CD14-positive monocyte (primary cell): ENCODE results near the gene TOP3A. TPM values are rescaled to one million over a fixed set of nuclear protein-coding genes. Genes with fewer than 3 reads are reported as not detected.
A peak's percentile ranks its signal among the peaks of the same experiment; 100 is the strongest.

ENCODE experiments used
- DNase-seq, 3 donors: peaks; one replicate each; pipeline ENCODE4 v3.0.0-alpha.2; 2011 to 2022
- H2AFZ ChIP-seq: 2 replicates; pipeline ENCODE4 v1.6.0; 2012; ENCODE audit warnings: mild to moderate bottlenecking, low read depth, low read length, inconsistent platforms; ENCODE audit not compliant: insufficient read depth, poor library complexity, severe bottlenecking
- H3K27ac ChIP-seq, 2 donors: 1 replicate in 1 of 2; 2 replicates in 1 of 2; pipeline ENCODE4 v1.5.1; 2012 to 2013; ENCODE audit warnings: low read length in 2 of 2, control low read depth in 1 of 2, inconsistent platforms in 1 of 2, low read depth in 1 of 2, mild to moderate bottlenecking in 1 of 2
- H3K27me3 ChIP-seq, 2 donors: one replicate each; pipeline versions ENCODE4 v1.6.0 to v1.6.1; 2011 to 2013; ENCODE audit warnings: low read length in 2 of 2; ENCODE audit not compliant: control insufficient read depth in 2 of 2, insufficient read depth in 2 of 2
- H3K36me3 ChIP-seq, 2 donors: replicated peaks in 1 of 2; 1 replicate in 1 of 2; 2 replicates in 1 of 2; pipeline versions ENCODE4 v1.5.1 to v1.6.1; 2012 to 2013; ENCODE audit warnings: low read length in 2 of 2, control low read depth in 1 of 2, inconsistent platforms in 1 of 2, mild to moderate bottlenecking in 1 of 2; ENCODE audit not compliant: insufficient read depth in 2 of 2, control insufficient read depth in 1 of 2
- H3K4me1 ChIP-seq, 2 donors: 1 replicate in 1 of 2; 2 replicates in 1 of 2; pipeline versions ENCODE4 v1.5.1 to v1.6.1; 2012 to 2013; ENCODE audit warnings: low read length in 2 of 2, control low read depth in 1 of 2, inconsistent platforms in 1 of 2, mild to moderate bottlenecking in 1 of 2, moderate library complexity in 1 of 2; ENCODE audit not compliant: insufficient read depth in 2 of 2, control insufficient read depth in 1 of 2
- H3K4me2 ChIP-seq: replicated peaks from 2 replicates; pipeline ENCODE3; 2012; ENCODE audit warnings: low read length, moderate library complexity, mild to moderate bottlenecking; ENCODE audit not compliant: poor library complexity, severe bottlenecking; ENCODE audit errors: extremely low read depth
- H3K4me3 ChIP-seq, 3 experiments: fragments of 200-600 bp in 1 of 3; sonication (generic) in 1 of 3; replicated peaks in 1 of 3; 1 replicate in 2 of 3; 2 replicates in 1 of 3; pipeline ENCODE4 v1.5.1; 2011 to 2013; ENCODE audit warnings: low read length in 3 of 3, mild to moderate bottlenecking in 3 of 3, control low read depth in 2 of 3, low read depth in 2 of 3, inconsistent platforms in 1 of 3, moderate library complexity in 1 of 3
- H3K79me2 ChIP-seq: 2 replicates; pipeline ENCODE4 v1.6.0; 2012; ENCODE audit warnings: mild to moderate bottlenecking, control low read depth, inconsistent platforms, low read length, moderate library complexity; ENCODE audit not compliant: insufficient read depth
- H3K9ac ChIP-seq: 2 replicates; pipeline ENCODE4 v1.6.0; 2017; ENCODE audit warnings: low read length, mild to moderate bottlenecking; ENCODE audit not compliant: insufficient read depth, poor library complexity, severe bottlenecking
- H3K9me3 ChIP-seq, 2 donors: replicated peaks in 1 of 2; 1 replicate in 1 of 2; 2 replicates in 1 of 2; pipeline versions ENCODE4 v1.5.1 to v1.6.1; 2012 to 2013; ENCODE audit warnings: low read length in 2 of 2, control low read depth in 1 of 2; ENCODE audit not compliant: control insufficient read depth in 1 of 2, insufficient read depth in 1 of 2
- H4K20me1 ChIP-seq: 2 replicates; pipeline ENCODE4 v1.6.0; 2012; ENCODE audit warnings: mild to moderate bottlenecking, low read length, control low read depth, moderate library complexity; ENCODE audit not compliant: insufficient read depth
- H3K27ac Mint-ChIP-seq, 7 donors: one replicate each; pipeline ENCODE4 v1.8.0; 2020; ENCODE audit warnings: mild to moderate bottlenecking in 7 of 7, mixed read lengths in 7 of 7, moderate library complexity in 6 of 7, inconsistent platforms in 2 of 7
- H3K27me3 Mint-ChIP-seq, 3 donors: one replicate each; pipeline ENCODE4 v1.8.0; 2021 to 2022; ENCODE audit warnings: low read depth in 3 of 3, mild to moderate bottlenecking in 3 of 3, mixed read lengths in 3 of 3, moderate library complexity in 3 of 3, inconsistent platforms in 1 of 3
- H3K36me3 Mint-ChIP-seq, 2 donors: one replicate each; pipeline ENCODE4 v1.8.0; 2020; ENCODE audit warnings: mixed read lengths in 2 of 2, inconsistent platforms in 1 of 2, mild to moderate bottlenecking in 1 of 2
- H3K4me1 Mint-ChIP-seq: one replicate; pipeline ENCODE4 v1.8.0; 2020; ENCODE audit warnings: mild to moderate bottlenecking, mixed read lengths
- H3K4me3 Mint-ChIP-seq, 2 donors: one replicate each; pipeline ENCODE4 v1.8.0; 2020; ENCODE audit warnings: mild to moderate bottlenecking in 2 of 2, mixed read lengths in 2 of 2, moderate library complexity in 1 of 2
- H3K9me3 Mint-ChIP-seq, 7 donors: one replicate each; pipeline ENCODE4 v1.8.0; 2020 to 2022; ENCODE audit warnings: mixed read lengths in 7 of 7, mild to moderate bottlenecking in 6 of 7, moderate library complexity in 6 of 7, inconsistent platforms in 2 of 7
- WGBS: methylation state at CpG from one replicate; pipeline ENCODE4 v1.1.5; 2013; ENCODE audit warnings: missing lambda C conversion rate; ENCODE audit not compliant: insufficient coverage; 5-methylcytosine and 5-hydroxymethylcytosine counted together
- intact Hi-C, 2 donors: fragments of 100-400 bp; cut with micrococcal nuclease; formaldehyde crosslinking; loops; one replicate each; pipeline versions ENCODE4 v1.15.0 to v1.15.1; 2023
- polyA plus RNA-seq, 3 donors: library from polyadenylated mRNA; depleted of rRNA in 1 of 3; unstranded in 2 of 3; stranded (reverse) in 1 of 3; fragments of 300-500 nt in 2 of 3; fragments of >200 nt in 1 of 3; fragmentation: Illumina TruSeq in 2 of 3; gene quantifications; 1 replicate in 2 of 3; 2 replicates in 1 of 3; pipeline ENCODE4 v1.2.3, GENCODE V29; 2012 to 2021
- TF ChIP-seq, protein P1 (sequence below): fragments of 200-600 bp; IDR thresholded peaks from one replicate; pipeline ENCODE4 v1.8.0; 2022; ENCODE audit warnings: antibody characterized with exemption, mild to moderate bottlenecking

The TOP3A gene
- polyA plus RNA-seq, 3 donors, result 15.2 to 25.6 (median 22.3) TPM

DNA sequence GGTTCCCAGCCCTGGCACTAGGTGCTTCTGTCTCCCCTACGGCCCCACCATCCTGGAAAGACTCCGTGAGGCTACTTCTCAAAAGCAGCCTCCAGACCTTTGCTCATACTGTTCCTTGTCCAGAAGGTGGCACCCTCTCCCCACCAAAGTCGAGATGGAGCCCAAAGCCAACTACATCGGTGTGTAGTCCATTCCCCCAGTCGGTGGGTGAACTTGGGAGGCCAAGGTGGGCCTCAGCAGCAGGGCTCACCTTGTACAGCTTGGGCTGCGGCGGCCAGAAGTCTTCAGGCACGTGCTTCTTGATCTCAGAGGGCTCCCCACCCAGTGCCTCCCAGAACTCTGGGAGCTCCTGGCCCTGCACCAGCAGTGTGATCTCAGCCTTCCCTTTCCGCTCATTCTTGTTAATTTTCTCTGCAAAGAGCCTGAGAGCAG is 66.5 kb downstream of the TOP3A start:
- DNase-seq, result peak; percentile 54 to 60 (median 54)
- no peak overlapping the region for H3K4me2 ChIP-seq
- H3K9ac ChIP-seq, result no peak overlapping the region
- H3K79me2 ChIP-seq, result no peaks in the 10 kb centered on the region
- H3K36me3 ChIP-seq, result peaks cover 81 to 95% of the 10 kb centered on the region in 2 donors
- intact Hi-C loops, result no loop called here
- Mint-ChIP-seq H3K4me1 (peaks cover 6% of the 10 kb centered on the region), H3K27me3 (peaks cover 0 to 3% (median 1%) of the 10 kb centered on the region in 3 donors), H3K36me3 (peaks cover 78 to 96% of the 10 kb centered on the region in 2 donors), H3K27ac (peak overlapping the region in 5 of 7 donors; percentile 48 to 81 (median 68)), H3K9me3 (no peaks in the 10 kb centered on the region), H3K4me3 (no peak overlapping the region)
- 39% methylated on average over 9 of the region's 9 CpGs for WGBS
- TF ChIP-seq, protein P1, sequence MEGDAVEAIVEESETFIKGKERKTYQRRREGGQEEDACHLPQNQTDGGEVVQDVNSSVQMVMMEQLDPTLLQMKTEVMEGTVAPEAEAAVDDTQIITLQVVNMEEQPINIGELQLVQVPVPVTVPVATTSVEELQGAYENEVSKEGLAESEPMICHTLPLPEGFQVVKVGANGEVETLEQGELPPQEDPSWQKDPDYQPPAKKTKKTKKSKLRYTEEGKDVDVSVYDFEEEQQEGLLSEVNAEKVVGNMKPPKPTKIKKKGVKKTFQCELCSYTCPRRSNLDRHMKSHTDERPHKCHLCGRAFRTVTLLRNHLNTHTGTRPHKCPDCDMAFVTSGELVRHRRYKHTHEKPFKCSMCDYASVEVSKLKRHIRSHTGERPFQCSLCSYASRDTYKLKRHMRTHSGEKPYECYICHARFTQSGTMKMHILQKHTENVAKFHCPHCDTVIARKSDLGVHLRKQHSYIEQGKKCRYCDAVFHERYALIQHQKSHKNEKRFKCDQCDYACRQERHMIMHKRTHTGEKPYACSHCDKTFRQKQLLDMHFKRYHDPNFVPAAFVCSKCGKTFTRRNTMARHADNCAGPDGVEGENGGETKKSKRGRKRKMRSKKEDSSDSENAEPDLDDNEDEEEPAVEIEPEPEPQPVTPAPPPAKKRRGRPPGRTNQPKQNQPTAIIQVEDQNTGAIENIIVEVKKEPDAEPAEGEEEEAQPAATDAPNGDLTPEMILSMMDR, result peak; percentile 83
- H2AFZ ChIP-seq, result no peak overlapping the region
- no peaks in the 10 kb centered on the region for H3K9me3 ChIP-seq
- H3K27ac ChIP-seq, result no peak overlapping the region
- no peak overlapping the region for H3K4me3 ChIP-seq
- H4K20me1 ChIP-seq, result peaks cover 88% of the 10 kb centered on the region
- no peaks in the 10 kb centered on the region for H3K27me3 ChIP-seq
- H3K4me1 ChIP-seq, result no peaks in the 10 kb centered on the region

GRCh38 chr17:18247613-18248001 is 67.2 kb downstream of the TOP3A start:
- H3K36me3 Mint-ChIP-seq, result peaks cover 71 to 91% of the 10 kb centered on the region in 2 donors
- TF ChIP-seq, protein P1, result no peak
- H3K27me3 Mint-ChIP-seq, result peaks cover 0 to 5% (median 1%) of the 10 kb centered on the region in 3 donors
- H3K27ac ChIP-seq, result no peak overlapping the region
- DNase-seq, result no peak
- intact Hi-C loops, result no loop called here
- H4K20me1 ChIP-seq, result peaks cover 81% of the 10 kb centered on the region
- no peaks in the 10 kb centered on the region for H3K27me3 ChIP-seq
- H3K4me3 Mint-ChIP-seq, result no peak overlapping the region
- peaks cover 77 to 90% of the 10 kb centered on the region in 2 donors for H3K36me3 ChIP-seq
- H3K27ac Mint-ChIP-seq, result peak overlapping the region in 3 of 7 donors; percentile 45 to 62 (median 48)
- no peak overlapping the region for H3K4me3 ChIP-seq
- H3K79me2 ChIP-seq, result no peaks in the 10 kb centered on the region
- H3K4me1 ChIP-seq, result no peaks in the 10 kb centered on the region
- no peaks in the 10 kb centered on the region for H3K9me3 Mint-ChIP-seq
- H2AFZ ChIP-seq, result no peak overlapping the region
- no peak overlapping the region for H3K9ac ChIP-seq
- WGBS, result 94% methylated on average over 29 of the region's 30 CpGs
- no peaks in the 10 kb centered on the region for H3K9me3 ChIP-seq
- no peak overlapping the region for H3K4me2 ChIP-seq
- H3K4me1 Mint-ChIP-seq, result peaks cover 6% of the 10 kb centered on the region
